HepG2 (cell line): Measurements from ENCODE around the gene HACL1. TPM values are rescaled to one million over a fixed set of nuclear protein-coding genes. Genes with fewer than 3 reads are reported as not detected.

Experiments used
- ISL2 ChIP-seq: sonication (generic); formaldehyde crosslinking; IDR thresholded peaks from 2 replicates; pipeline ENCODE4 v1.5.0; 2020; ENCODE audit warnings: missing genetic modification reagents
- KIAA2018 ChIP-seq: sonication (generic); formaldehyde crosslinking; IDR thresholded peaks from 2 replicates; pipeline ENCODE4 v1.5.0; 2020; ENCODE audit warnings: mild to moderate bottlenecking, missing genetic modification reagents, borderline replicate concordance
- KLF16 ChIP-seq, 2 experiments: sonication (generic) in 1 of 2; formaldehyde crosslinking in 1 of 2; IDR thresholded peaks; 2 replicates each; pipeline versions ENCODE4 v1.6.1 to v1.8.0; 2016 to 2023; ENCODE audit warnings: missing genetic modification reagents in 2 of 2, missing compliant biosample characterization in 1 of 2
- MED13 ChIP-seq: sonication (generic); formaldehyde crosslinking; IDR thresholded peaks from 2 replicates; pipeline ENCODE4 v1.5.0; 2020; ENCODE audit warnings: missing genetic modification reagents
- MYNN ChIP-seq: sonication (generic); formaldehyde crosslinking; IDR thresholded peaks from 2 replicates; pipeline ENCODE4 v1.4.0; 2020; ENCODE audit warnings: mild to moderate bottlenecking, low read depth, missing genetic modification reagents
- PLSCR1 ChIP-seq: sonication (generic); formaldehyde crosslinking; IDR thresholded peaks from 2 replicates; pipeline ENCODE4 v1.5.0; 2020; ENCODE audit warnings: missing genetic modification reagents, mild to moderate bottlenecking, borderline replicate concordance
- RFXANK ChIP-seq: IDR thresholded peaks from 2 replicates; pipeline ENCODE4 v1.6.1; 2016
- SMARCC2 ChIP-seq: fragments of 450-650 bp; IDR thresholded peaks from 2 replicates; pipeline ENCODE4 v1.6.1; 2017; ENCODE audit warnings: antibody characterized with exemption, mild to moderate bottlenecking
- SNAPC5 ChIP-seq: sonication (generic); formaldehyde crosslinking; IDR thresholded peaks from 2 replicates; pipeline ENCODE4 v1.8.1; 2023; ENCODE audit warnings: mild to moderate bottlenecking, missing genetic modification reagents, borderline replicate concordance
- THAP9 ChIP-seq: sonication (generic); formaldehyde crosslinking; IDR thresholded peaks from 2 replicates; pipeline ENCODE4; 2020; ENCODE audit warnings: missing genetic modification reagents, mild to moderate bottlenecking, borderline replicate concordance
- TOPORS ChIP-seq: sonication (generic); formaldehyde crosslinking; IDR thresholded peaks from 2 replicates; pipeline ENCODE4 v1.8.0; 2023; ENCODE audit warnings: mild to moderate bottlenecking, missing genetic modification reagents
- ZBTB44 ChIP-seq: sonication (generic); formaldehyde crosslinking; IDR thresholded peaks from 2 replicates; pipeline ENCODE4 v1.4.0; 2020; ENCODE audit warnings: missing genetic modification reagents
- ZNF558 ChIP-seq: sonication (generic); formaldehyde crosslinking; IDR thresholded peaks from 2 replicates; pipeline ENCODE4 v1.9.0; 2022; ENCODE audit warnings: mild to moderate bottlenecking, missing genetic modification reagents, borderline replicate concordance
- ZNF7 ChIP-seq: IDR thresholded peaks from 2 replicates; pipeline ENCODE4 v1.6.1; 2016; ENCODE audit warnings: missing biosample characterization, missing genetic modification reagents
- ZNF720 ChIP-seq: sonication (generic); formaldehyde crosslinking; IDR thresholded peaks from 2 replicates; pipeline ENCODE4 v1.4.0; 2020; ENCODE audit warnings: missing genetic modification reagents
- polyA plus RNA-seq, 8 experiments: library from polyadenylated mRNA; depleted of rRNA in 3 of 8; stranded (reverse) in 7 of 8; unstranded in 1 of 8; fragments of >200 nt; fragmentation: Illumina TruSeq in 4 of 8; extraction: Trizol in 4 of 8; gene quantifications; 2 replicates each; pipeline versions ENCODE4 v1.2.1 to v1.2.3, GENCODE V29; 2011 to 2016; ENCODE audit warnings: low read depth in 4 of 8, missing spikeins in 1 of 8, mixed read lengths in 1 of 8; ENCODE audit not compliant: insufficient read depth in 1 of 8
- total RNA-seq, 5 experiments: library from RNA; depleted of rRNA; stranded (reverse); fragments of >200 nt; fragmentation: Illumina TruSeq; extraction: Trizol; gene quantifications; 2 replicates each; pipeline ENCODE4 v1.2.3, GENCODE V29; 2016; ENCODE audit warnings: low read depth in 1 of 5

The HACL1 gene
- total and polyA plus RNA-seq, 2 of the 13 experiments (the other 11 are each of a cell fraction or from before 2014, with no cell fraction given): 22.1 to 25.7 TPM

- TF ChIP-seq THAP9 (CRISPR knock-in tag) (peak; percentile 84; the same call in 1 of the 2 replicates), MED13 (CRISPR knock-in tag) (no peak), SMARCC2 (no peak), ZBTB44 (CRISPR knock-in tag) (0 out of 2 replicates have a peak, but pooled peaks have one; percentile 79), KIAA2018 (CRISPR knock-in tag) (0 out of 2 replicates have a peak, but pooled peaks have one; percentile 32), PLSCR1 (CRISPR knock-in tag) (no peak; the same call in 1 of the 2 replicates), ZNF720 (CRISPR knock-in tag) (no peak), ZNF558 (CRISPR knock-in tag) (no peak), MYNN (CRISPR knock-in tag) (0 out of 2 replicates have a peak, but pooled peaks have one; percentile 60), KLF16 (CRISPR knock-in tag; IDR thresholded peaks at IDR 0.05) (no peak), TOPORS (peak; percentile 59; the same call in 1 of the 2 replicates), ZNF7 (CRISPR knock-in tag) (no peak), ISL2 (0 out of 2 replicates have a peak, but pooled peaks have one; percentile 0), SNAPC5 (CRISPR knock-in tag) (no peak; the same call in 1 of the 2 replicates), RFXANK (no peak)
These were observed at the start of gene HACL1, which contains the start of gene BTD (continued) for GRCh38 chr3:15601399-15602145.
